Measurements from ENCODE around the gene C12orf42.

Gene C12orf42

DNA sequence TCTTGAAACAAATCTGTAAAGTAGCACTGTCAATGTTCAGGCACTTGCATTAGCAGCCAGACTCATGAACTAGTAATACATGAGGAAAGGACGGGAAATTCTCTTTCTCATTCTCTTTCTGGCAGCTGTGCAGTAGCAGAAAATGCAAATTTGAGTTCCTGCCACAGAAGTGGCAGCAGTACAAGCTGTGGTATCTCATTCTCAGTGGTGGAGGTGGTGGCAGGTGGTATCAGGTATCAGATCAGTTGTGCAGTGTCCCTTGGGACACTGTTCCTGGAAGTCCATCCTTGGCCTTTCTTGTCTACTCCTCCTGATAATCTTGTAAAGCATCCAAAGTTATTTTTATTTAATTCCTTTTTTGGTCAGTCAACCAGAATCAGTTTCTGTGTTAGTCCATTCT, 103.0 kb downstream of the C12orf42 start:
- DNase-seq (ENCODE audit: extremely low read depth, insufficient read length): peak; percentile 38
- Histone ChIP-seq H3K27me3 (replicated peaks; ENCODE audit: control insufficient read depth, insufficient read depth, low read length) (no peaks in the 10 kb centered on the region), H3K4me3 (replicated peaks; ENCODE audit: low read depth, low read length) (no peak overlapping the region), H3K36me3 (ENCODE audit: control insufficient read depth, insufficient read depth, low read length) (no peaks in the 10 kb centered on the region)
- TF ChIP-seq, protein P1, sequence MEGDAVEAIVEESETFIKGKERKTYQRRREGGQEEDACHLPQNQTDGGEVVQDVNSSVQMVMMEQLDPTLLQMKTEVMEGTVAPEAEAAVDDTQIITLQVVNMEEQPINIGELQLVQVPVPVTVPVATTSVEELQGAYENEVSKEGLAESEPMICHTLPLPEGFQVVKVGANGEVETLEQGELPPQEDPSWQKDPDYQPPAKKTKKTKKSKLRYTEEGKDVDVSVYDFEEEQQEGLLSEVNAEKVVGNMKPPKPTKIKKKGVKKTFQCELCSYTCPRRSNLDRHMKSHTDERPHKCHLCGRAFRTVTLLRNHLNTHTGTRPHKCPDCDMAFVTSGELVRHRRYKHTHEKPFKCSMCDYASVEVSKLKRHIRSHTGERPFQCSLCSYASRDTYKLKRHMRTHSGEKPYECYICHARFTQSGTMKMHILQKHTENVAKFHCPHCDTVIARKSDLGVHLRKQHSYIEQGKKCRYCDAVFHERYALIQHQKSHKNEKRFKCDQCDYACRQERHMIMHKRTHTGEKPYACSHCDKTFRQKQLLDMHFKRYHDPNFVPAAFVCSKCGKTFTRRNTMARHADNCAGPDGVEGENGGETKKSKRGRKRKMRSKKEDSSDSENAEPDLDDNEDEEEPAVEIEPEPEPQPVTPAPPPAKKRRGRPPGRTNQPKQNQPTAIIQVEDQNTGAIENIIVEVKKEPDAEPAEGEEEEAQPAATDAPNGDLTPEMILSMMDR (IDR thresholded peaks at IDR 0.05; ENCODE audit: insufficient read depth, low read length, poor library complexity, severe bottlenecking): no peak

DNA sequence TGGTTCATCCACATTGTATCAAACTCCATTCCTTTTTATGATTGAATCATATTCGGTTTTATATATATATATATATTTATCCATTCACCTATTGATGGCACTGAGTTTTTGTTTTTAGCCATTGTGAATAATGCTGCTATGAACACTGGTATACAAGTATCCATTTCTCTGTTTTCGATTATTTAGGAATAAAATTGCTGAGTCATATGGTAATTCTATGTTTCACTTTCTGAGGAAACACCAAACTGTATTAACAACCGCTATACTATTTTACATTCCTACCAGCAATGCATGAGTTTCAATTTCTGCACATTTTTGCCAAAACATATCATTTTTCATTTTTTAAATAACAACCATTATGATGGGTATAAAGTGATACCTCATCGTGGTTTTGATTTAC, 104.7 kb downstream of the C12orf42 start:
- TF ChIP-seq, protein P1 (IDR thresholded peaks at IDR 0.05; ENCODE audit: insufficient read depth, low read length, poor library complexity, severe bottlenecking): no peak
- no peak overlapping the region for H3K4me3 ChIP-seq (replicated peaks; ENCODE audit: low read depth, low read length)
- DNase-seq (ENCODE audit: extremely low read depth, insufficient read length): no peak
- no peaks in the 10 kb centered on the region for H3K27me3 ChIP-seq (replicated peaks; ENCODE audit: control insufficient read depth, insufficient read depth, low read length)
- no peaks in the 10 kb centered on the region for H3K36me3 ChIP-seq (ENCODE audit: control insufficient read depth, insufficient read depth, low read length)

DNA sequence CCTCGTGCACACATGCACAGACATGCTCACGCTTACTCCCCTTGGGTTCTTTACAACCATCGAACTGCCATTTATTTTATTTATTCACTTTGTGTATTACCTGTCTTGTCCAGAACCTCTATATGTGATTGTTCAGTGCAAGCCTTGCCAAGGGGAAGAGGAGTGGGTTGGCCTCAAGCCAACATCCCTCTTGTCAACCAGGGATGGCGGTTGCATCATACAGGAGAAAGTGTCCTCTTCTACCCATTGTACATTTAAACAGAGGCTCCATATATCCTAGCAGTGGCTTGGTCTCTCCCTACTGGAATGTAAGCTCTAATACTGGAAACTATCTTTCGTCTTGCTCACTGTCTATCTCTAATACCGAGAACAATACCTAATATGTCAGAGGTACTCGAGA, 108.4 kb downstream of the C12orf42 start:
- Histone ChIP-seq H3K36me3 (ENCODE audit: control insufficient read depth, insufficient read depth, low read length) (no peaks in the 10 kb centered on the region), H3K4me3 (replicated peaks; ENCODE audit: low read depth, low read length) (no peak overlapping the region), H3K27me3 (replicated peaks; ENCODE audit: control insufficient read depth, insufficient read depth, low read length) (no peaks in the 10 kb centered on the region)
- no peak for DNase-seq (ENCODE audit: extremely low read depth, insufficient read length)
- TF ChIP-seq, protein P1 (IDR thresholded peaks at IDR 0.05; ENCODE audit: insufficient read depth, low read length, poor library complexity, severe bottlenecking): no peak

DNA sequence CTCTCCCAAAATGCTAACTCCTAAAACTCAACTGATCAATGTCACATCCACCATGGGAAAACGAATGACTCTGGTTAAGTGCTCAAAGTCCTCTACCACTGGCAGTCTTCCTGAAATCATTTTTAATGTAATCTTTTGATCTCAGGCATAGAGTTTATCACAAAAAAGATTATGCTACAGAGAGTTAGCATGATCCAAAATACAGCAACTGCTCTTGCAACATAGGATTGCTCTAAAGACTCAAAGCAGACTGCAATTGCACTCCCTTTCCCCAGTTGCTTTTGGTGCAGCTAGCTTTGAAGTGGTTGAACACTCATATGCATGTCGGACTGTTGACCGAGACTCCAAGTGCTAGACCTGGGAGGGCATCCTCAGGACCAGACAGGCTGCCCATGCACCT, 109.3 kb downstream of the C12orf42 start:
- no peak for DNase-seq (ENCODE audit: extremely low read depth, insufficient read length)
- TF ChIP-seq, protein P1 (IDR thresholded peaks at IDR 0.05; ENCODE audit: insufficient read depth, low read length, poor library complexity, severe bottlenecking): no peak
- Histone ChIP-seq H3K27me3 (replicated peaks; ENCODE audit: control insufficient read depth, insufficient read depth, low read length) (no peaks in the 10 kb centered on the region), H3K36me3 (ENCODE audit: control insufficient read depth, insufficient read depth, low read length) (no peaks in the 10 kb centered on the region), H3K4me3 (replicated peaks; ENCODE audit: low read depth, low read length) (no peak overlapping the region)

DNA sequence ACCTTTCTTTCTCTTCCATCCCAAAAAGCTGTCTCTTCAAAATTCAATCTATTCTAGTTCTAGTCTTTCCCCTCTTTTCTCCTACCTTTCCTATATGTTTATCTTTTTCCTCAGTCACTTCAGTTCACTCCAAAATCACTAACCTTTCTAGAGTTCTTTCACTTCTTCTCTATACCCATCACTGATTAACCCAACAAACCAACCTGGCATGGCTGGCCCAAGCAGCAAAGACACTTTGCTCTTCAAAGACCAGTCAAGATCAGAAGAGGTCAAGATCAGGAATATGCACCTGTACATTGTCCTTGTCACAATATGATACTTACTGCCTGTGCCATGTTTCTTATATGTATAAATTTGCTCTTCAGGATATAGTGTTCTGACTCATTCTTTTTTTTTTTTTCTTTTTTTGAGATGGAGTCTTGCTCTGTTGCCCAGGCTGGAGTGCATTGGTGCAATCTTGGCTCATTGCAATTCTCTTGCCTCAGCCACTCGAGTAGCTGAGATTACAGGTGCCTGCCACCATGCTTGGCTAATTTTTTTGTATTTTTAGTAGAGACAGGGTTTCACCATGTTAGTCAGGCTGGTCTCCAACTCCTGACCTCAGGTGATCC, 112.9 kb downstream of the C12orf42 start:
- no peaks in the 10 kb centered on the region for H3K36me3 ChIP-seq (ENCODE audit: control insufficient read depth, insufficient read depth, low read length)
- TF ChIP-seq, protein P1 (IDR thresholded peaks at IDR 0.05; ENCODE audit: insufficient read depth, low read length, poor library complexity, severe bottlenecking): no peak
- no peak for DNase-seq (ENCODE audit: extremely low read depth, insufficient read length)
- H3K27me3 ChIP-seq (replicated peaks; ENCODE audit: control insufficient read depth, insufficient read depth, low read length): no peaks in the 10 kb centered on the region
- no peak overlapping the region for H3K4me3 ChIP-seq (replicated peaks; ENCODE audit: low read depth, low read length)

DNA sequence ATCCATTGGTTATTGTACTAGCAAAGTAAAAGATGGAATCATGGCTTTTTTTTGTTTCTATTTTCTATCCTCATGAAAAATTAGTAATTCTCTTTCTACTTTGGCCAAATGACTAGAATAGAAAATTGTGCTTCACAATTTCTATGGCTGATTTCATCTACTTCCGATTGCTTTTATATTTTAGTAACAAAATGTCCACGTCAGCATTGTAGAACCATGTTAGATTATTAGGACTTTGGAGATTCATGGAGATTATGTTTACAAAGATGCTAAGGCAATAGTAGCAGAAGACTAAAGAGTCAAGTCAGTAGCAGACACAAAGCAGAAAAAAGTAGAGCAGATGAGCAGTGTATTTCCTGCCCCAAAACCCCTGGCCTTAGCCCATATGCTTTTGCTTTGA, 113.6 kb downstream of the C12orf42 start:
- TF ChIP-seq, protein P1 (IDR thresholded peaks at IDR 0.05; ENCODE audit: insufficient read depth, low read length, poor library complexity, severe bottlenecking): no peak
- no peaks in the 10 kb centered on the region for H3K27me3 ChIP-seq (replicated peaks; ENCODE audit: control insufficient read depth, insufficient read depth, low read length)
- H3K4me3 ChIP-seq (replicated peaks; ENCODE audit: low read depth, low read length): no peak overlapping the region
- no peaks in the 10 kb centered on the region for H3K36me3 ChIP-seq (ENCODE audit: control insufficient read depth, insufficient read depth, low read length)
- no peak for DNase-seq (ENCODE audit: extremely low read depth, insufficient read length)

Measured in GM06990 (cell line).